GM18498 (cell line): Measurements from ENCODE around the gene GLS2.
"Not testable (repeated sequence)": the region's sequence is repeated elsewhere in the genome, so short reads cannot be mapped to it uniquely, and the experiment has no call there.

Experiments used
- ATAC-seq: cut with Tn5 transposase; IDR thresholded peaks from one replicate; pipeline ENCODE4 v1.9.1; 2021; ENCODE audit warnings: mild to moderate bottlenecking, moderate library complexity; ENCODE audit not compliant: unreplicated experiment

GLS2 gene

DNA sequence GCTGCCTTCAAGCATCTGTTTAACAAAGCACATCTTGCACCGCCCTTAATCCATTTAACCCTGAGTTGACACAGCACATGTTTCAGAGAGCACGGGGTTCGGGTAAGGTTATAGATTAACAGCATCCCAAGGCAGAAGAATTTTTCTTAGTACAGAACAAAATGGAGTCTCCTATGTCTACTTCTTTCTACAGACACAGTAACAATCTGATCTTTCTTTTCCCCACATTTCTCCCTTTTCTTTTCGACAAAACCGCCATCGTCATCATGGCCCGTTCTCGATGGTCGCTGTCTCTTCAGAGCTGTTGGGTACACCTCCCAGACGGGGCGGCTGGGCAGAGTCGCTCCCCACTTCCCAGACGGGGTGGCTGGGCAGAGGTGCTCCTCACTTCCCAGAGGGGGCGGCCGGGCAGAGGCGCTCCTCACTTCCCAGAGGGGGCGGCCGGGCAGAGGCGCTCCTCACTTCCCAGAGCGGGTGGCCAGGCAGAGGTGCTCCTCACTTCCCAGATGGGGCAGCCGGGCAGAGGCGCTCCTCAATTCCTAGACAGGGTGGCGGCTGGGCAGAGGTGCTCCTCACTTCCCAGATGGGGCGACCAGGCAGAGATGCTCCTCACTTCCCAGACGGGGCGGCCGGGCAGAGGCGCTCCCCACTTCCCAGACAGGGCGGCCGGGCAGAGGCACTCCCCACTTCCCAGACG, 5.6 kb upstream of the GLS2 start:
- ATAC-seq, result not testable (repeated sequence)

- no peak for ATAC-seq
Measured at GRCh38 chr12:56490360-56490759, 2.4 kb upstream of the GLS2 start.

- peak; percentile 24 for ATAC-seq
Measured at GRCh38 chr12:56487448-56488040, 417 bp downstream of the GLS2 start.

GRCh38 chr12:56486694-56487093, 1.3 kb downstream of the GLS2 start:
- ATAC-seq, result no peak

GRCh38 chr12:56484566-56484965, 3.4 kb downstream of the GLS2 start:
- ATAC-seq, result no peak

DNA sequence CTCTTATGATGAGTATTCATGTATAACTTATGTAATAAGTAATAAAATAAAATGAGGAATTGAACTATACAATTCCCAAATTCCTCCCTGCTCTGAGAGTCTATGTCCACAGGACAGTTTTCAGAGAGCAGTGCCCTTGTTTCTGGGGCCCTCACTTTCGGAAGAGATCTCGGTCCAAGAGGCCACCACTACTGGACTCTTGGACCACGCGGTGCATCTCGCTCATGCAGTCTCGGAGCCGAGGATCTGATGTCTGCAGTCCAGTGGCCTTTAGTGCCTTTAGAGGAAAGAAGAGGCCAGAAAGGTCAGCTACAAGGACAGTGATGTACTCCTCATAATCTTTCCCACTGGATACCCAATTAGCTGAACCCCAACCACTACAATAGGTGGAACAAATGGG, 8.3 kb downstream of the GLS2 start:
- ATAC-seq, result no peak

GRCh38 chr12:56477521-56478225, 10.3 kb downstream of the GLS2 start:
- no peak for ATAC-seq

GRCh38 chr12:56476972-56477432, 11.0 kb downstream of the GLS2 start:
- ATAC-seq, result no peak

GRCh38 chr12:56476143-56476542, 11.8 kb downstream of the GLS2 start:
- ATAC-seq, result no peak

DNA sequence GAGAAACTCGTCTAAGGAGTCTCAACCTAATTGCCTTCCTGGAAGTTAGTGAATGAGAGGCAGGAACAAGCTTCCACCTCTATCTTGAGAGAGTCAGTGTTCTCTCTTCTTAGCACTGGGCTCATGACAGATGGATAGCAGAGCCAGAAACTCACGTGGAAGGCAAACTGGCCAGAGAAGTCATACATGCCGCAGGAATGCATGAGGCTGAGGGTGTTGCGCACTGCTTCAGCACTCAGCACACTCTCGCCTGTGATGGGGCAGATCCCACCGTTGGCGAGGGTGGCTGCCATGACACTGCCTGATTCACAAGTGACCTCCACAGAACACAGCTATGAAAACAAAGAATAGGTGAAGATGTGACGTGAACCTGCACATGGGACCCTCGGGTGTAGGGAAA, 13.6 kb downstream of the GLS2 start:
- no peak for ATAC-seq

- ATAC-seq, result no peak
Measured at GRCh38 chr12:56469007-56469930, 18.7 kb downstream of the GLS2 start.

- peak; percentile 90 for ATAC-seq
Measured at GRCh38 chr12:56468216-56469006, 19.6 kb downstream of the GLS2 start, which contains the start of gene SPRYD4. SPRYD4 (plus strand) TSS chr12:56468578; CDS start chr12:56468592, 14 bp downstream.

DNA sequence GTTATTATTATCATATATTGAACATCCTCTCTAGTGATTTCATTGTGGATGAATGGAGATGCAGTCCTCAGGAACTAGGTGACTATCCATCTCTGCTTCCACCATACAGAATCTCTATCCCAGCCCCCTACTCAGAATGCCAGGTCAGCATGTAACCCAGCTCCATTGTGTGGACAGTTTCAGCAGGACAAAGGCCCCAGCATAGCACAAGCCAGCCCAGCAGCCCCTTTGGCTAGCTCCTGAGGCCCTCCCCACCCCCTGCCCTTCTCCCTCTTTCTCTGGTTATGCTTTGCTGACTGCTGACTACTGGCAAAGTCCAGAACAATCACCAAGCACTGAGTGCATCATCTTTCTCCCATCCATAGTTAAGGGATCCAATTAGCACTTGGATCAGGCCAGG, 25.4 kb downstream of the GLS2 start:
- ATAC-seq, result no peak

GRCh38 chr12:56461235-56462159, 26.5 kb downstream of the GLS2 start:
- ATAC-seq, result no peak

- ATAC-seq, result no peak
Measured at GRCh38 chr12:56457817-56458216, 30.1 kb downstream of the GLS2 start.

- no peak for ATAC-seq
Measured at GRCh38 chr12:56454557-56454956, 33.4 kb downstream of the GLS2 start, which contains the start of gene MIP. MIP (minus strand) TSS chr12:56454657; CDS start chr12:56454613, 44 bp downstream.

GRCh38 chr12:56451147-56451546, 36.8 kb downstream of the GLS2 start:
- ATAC-seq, result no peak

DNA sequence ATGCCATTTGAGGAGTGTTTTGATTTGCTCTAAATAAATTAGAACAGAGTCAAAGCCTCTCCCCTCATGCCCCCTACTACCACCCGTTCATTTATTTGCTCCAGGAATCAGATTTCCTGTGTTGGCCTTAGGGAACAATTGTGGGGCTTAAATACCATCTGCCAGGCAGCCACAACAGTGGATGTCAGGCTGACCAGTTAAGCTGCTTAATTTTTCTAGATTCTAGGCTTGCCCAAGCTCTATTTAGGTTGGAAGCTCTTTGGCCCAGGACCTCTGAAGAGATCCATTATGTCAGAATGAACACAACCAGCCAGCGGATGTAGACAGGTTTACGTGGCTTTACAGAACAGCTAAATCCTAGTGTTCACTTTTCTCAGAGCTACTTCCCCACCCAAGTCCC, 37.7 kb downstream of the GLS2 start:
- no peak for ATAC-seq

- ATAC-seq, result no peak
Measured at GRCh38 chr12:56449622-56449984, 38.4 kb downstream of the GLS2 start.
